ENCODE results near the gene BPNT1. TPM values are rescaled to one million over a fixed set of nuclear protein-coding genes. Genes with fewer than 3 reads are reported as not detected.
"Not testable (repeated sequence)": the region's sequence is repeated elsewhere in the genome, so short reads cannot be mapped to it uniquely, and the experiment has no call there.

Gene BPNT1, protein sequence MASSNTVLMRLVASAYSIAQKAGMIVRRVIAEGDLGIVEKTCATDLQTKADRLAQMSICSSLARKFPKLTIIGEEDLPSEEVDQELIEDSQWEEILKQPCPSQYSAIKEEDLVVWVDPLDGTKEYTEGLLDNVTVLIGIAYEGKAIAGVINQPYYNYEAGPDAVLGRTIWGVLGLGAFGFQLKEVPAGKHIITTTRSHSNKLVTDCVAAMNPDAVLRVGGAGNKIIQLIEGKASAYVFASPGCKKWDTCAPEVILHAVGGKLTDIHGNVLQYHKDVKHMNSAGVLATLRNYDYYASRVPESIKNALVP
- total RNA-seq, result 19.9 TPM
- long read RNA-seq, partial matches to known transcripts, result 0 of 4 reads
- long read RNA-seq, other reads (novel, unspliced or antisense), result 2 of 4 reads

GRCh38 chr1:220089650-220090556 lies at the start of gene BPNT1:
TSS of gene BPNT1 (minus strand) at chr1:220089788. CDS start at chr1:220079846, 9,942 bp downstream.
- peak; percentile 89 for ATAC-seq (ENCODE audit: poor library complexity)
- DNase-seq, result peak; percentile 96
- intact Hi-C loops (cut with DNase I), result no loop called here

- intact Hi-C loops (cut with DNase I), result no loop called here
Observed at GRCh38 chr1:220137019-220137786, 47.6 kb upstream of the BPNT1 start.

DNA sequence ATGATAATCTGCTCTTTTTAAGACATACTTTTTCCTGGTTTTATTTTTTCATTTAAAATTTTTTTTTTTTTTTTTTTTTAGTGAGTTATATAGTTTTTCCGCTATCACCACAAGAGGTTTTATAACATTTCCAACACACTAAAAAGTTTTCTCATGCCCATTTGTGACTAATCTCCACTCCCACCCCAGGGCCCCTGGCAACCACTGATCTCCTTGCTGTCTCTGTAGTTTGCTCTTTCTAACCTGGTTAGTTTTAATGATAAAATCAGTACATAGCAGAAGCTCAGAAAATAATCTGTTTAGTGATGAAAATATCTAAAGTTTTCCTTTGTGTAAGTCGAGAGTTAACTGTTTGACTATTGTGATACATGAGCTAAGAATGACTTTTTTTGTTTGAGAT lies 46.2 kb upstream of the BPNT1 start:
- DNase-seq (no peak), ATAC-seq (ENCODE audit: poor library complexity) (no peak)
- intact Hi-C loops (cut with DNase I), result no loop called here

More at GRCh38 chr1:220137019-220137786, 47.6 kb upstream of the BPNT1 start:
- no peak for DNase-seq
- ATAC-seq (ENCODE audit: poor library complexity), result peak; percentile 85

GRCh38 chr1:220129479-220130210 lies 40.1 kb upstream of the BPNT1 start:
- no peak for DNase-seq

GRCh38 chr1:220127076-220127475 lies 37.5 kb upstream of the BPNT1 start:
- no peak for DNase-seq
- intact Hi-C loops (cut with DNase I), result no loop called here
- no peak for ATAC-seq (ENCODE audit: poor library complexity)

More at GRCh38 chr1:220129479-220130210, 40.1 kb upstream of the BPNT1 start:
- ATAC-seq (ENCODE audit: poor library complexity), result no peak
- intact Hi-C loops (cut with DNase I), result no loop called here

GRCh38 chr1:220124542-220124941 lies 35.0 kb upstream of the BPNT1 start:
- ATAC-seq (ENCODE audit: poor library complexity), result no peak
- no peak for DNase-seq
- intact Hi-C loops (cut with DNase I), result no loop called here

- DNase-seq, result no peak
- ATAC-seq (ENCODE audit: poor library complexity), result no peak
- intact Hi-C loops (cut with DNase I), result no loop called here
Observed at GRCh38 chr1:220123889-220124288, 34.3 kb upstream of the BPNT1 start.

- ATAC-seq (ENCODE audit: poor library complexity), result no peak
- DNase-seq, result no peak
- intact Hi-C loops (cut with DNase I), result no loop called here
Observed at GRCh38 chr1:220123066-220123465, 33.5 kb upstream of the BPNT1 start.

DNA sequence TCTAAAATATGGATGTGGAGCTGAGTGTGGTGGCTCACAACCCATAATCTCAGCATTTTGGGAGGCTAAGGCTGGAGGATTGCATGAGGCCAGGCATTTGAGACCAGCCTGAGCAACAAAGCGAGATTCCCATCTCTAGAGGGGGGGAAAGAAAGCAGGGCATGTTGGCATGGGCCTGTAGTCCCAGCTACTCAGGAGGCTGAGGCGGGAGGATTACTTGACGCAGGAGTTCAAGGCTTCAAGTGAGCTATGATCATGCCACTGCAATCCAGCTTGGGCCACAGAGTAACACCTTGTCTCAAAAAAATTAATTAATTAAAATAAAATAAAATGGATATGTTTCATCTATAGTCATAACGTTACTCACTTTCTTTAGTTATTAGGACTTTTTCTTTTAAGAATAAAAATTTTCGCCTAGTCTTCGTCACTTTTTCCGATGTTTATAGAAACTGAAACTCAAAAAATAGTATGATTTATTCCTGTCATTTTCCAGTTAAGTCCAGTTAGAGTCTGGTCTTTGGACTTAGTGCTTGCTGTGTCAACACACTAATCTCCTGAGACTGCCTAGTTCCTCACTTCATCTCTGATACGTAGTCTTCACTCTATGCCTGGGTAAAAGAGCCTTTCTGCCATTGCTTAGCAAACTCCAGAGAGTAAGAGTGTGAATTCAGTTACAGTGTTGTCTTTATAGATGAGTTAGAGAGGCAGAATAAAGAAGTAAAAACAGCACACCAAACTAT lies 32.4 kb upstream of the BPNT1 start:
- intact Hi-C loops (cut with DNase I), result no loop called here

GRCh38 chr1:220119043-220119512 lies 29.5 kb upstream of the BPNT1 start:
- ATAC-seq (ENCODE audit: poor library complexity) (no peak), DNase-seq (no peak)
- intact Hi-C loops (cut with DNase I), result no loop called here

More for the DNA sequence above, 32.4 kb upstream of the BPNT1 start:
- DNase-seq (no peak), ATAC-seq (ENCODE audit: poor library complexity) (peak; percentile 62)

- intact Hi-C loops (cut with DNase I), result no loop called here
- ATAC-seq (ENCODE audit: poor library complexity) (no peak), DNase-seq (no peak)
Observed at GRCh38 chr1:220113136-220113695, 23.6 kb upstream of the BPNT1 start.

GRCh38 chr1:220112600-220112999 lies 23.0 kb upstream of the BPNT1 start:
- DNase-seq; intact Hi-C loops (cut with DNase I); ATAC-seq (ENCODE audit: poor library complexity): not testable (repeated sequence)

- ATAC-seq (ENCODE audit: poor library complexity); DNase-seq; intact Hi-C loops (cut with DNase I): not testable (repeated sequence)
Observed at GRCh38 chr1:220110473-220110872, 20.9 kb upstream of the BPNT1 start.

- intact Hi-C loops (cut with DNase I), result no loop called here
- DNase-seq (no peak), ATAC-seq (ENCODE audit: poor library complexity) (no peak)
Observed at GRCh38 chr1:220099826-220100225, 10.2 kb upstream of the BPNT1 start.

GRCh38 chr1:220094016-220094911 lies 4.7 kb upstream of the BPNT1 start, which contains the start of gene IARS2:
TSS of gene IARS2 (plus strand) at chr1:220094132. CDS start at chr1:220094217, 85 bp downstream.
- intact Hi-C loops (cut with DNase I), result no loop called here
- DNase-seq (peak; percentile 92), ATAC-seq (ENCODE audit: poor library complexity) (peak; percentile 96)

Data from Right ventricle myocardium superior (tissue), 1 donor.